OCI-LY1 (cell line): ENCODE data around the gene ABHD16A.

Experiments used
- H2AFZ ChIP-seq: fragments of 200-600 bp; sonication (generic), shearing (Covaris generic); 2 replicates; pipeline ENCODE4 v1.6.0; 2014; ENCODE audit warnings: antibody characterized with exemption, mild to moderate bottlenecking, low read length
- H3F3A ChIP-seq: fragments of 200-600 bp; sonication (generic), shearing (Covaris generic); 2 replicates; pipeline ENCODE4 v1.6.0; 2014; ENCODE audit warnings: mild to moderate bottlenecking, antibody characterized with exemption, low read length, moderate library complexity; ENCODE audit not compliant: insufficient read depth
- H3K27ac ChIP-seq: fragments of 200-600 bp; sonication (generic); 2 replicates; pipeline ENCODE4 v1.5.1; 2014; ENCODE audit warnings: low read length, mixed run types, mild to moderate bottlenecking, low read depth; ENCODE audit not compliant: poor library complexity, severe bottlenecking
- H3K27me3 ChIP-seq: fragments of 200-600 bp; sonication (generic); 2 replicates; pipeline ENCODE4 v1.6.0; 2014; ENCODE audit warnings: antibody characterized with exemption, mild to moderate bottlenecking, low read length, moderate library complexity; ENCODE audit not compliant: insufficient read depth
- H3K36me3 ChIP-seq: fragments of 200-600 bp; sonication (generic); 2 replicates; pipeline ENCODE4 v1.6.1; 2014; ENCODE audit warnings: mild to moderate bottlenecking, antibody characterized with exemption, low read length, moderate library complexity, mixed read lengths; ENCODE audit not compliant: insufficient read depth
- H3K4me1 ChIP-seq: fragments of 200-600 bp; sonication (generic); 2 replicates; pipeline ENCODE4 v1.5.1; 2014; ENCODE audit warnings: mild to moderate bottlenecking, low read length, moderate library complexity; ENCODE audit not compliant: insufficient read depth, severe bottlenecking
- H3K4me2 ChIP-seq: fragments of 200-600 bp; sonication (generic), shearing (Covaris generic); 2 replicates; pipeline ENCODE4 v1.6.1; 2014; ENCODE audit warnings: low read length
- H3K4me3 ChIP-seq: fragments of 200-600 bp; sonication (generic); 2 replicates; pipeline ENCODE4 v1.5.1; 2014; ENCODE audit warnings: low read length, low read depth, mild to moderate bottlenecking, mixed read lengths; ENCODE audit not compliant: poor library complexity, severe bottlenecking
- H3K79me2 ChIP-seq: fragments of 200-600 bp; shearing (Covaris generic); 2 replicates; pipeline ENCODE4 v1.6.1; 2016; ENCODE audit warnings: mixed run types, low read length, mixed read lengths; ENCODE audit not compliant: insufficient read depth
- H3K9ac ChIP-seq: fragments of 200-600 bp; sonication (generic), shearing (Covaris generic); 2 replicates; pipeline ENCODE4 v1.6.1; 2014; ENCODE audit warnings: mild to moderate bottlenecking, low read length, mixed read lengths
- H3K9me2 ChIP-seq: fragments of 200-600 bp; sonication (generic), shearing (Covaris generic); 2 replicates; pipeline ENCODE4 v1.6.1; 2014; ENCODE audit warnings: low read depth, mild to moderate bottlenecking, low read length, mixed read lengths
- H3K9me3 ChIP-seq: fragments of 200-600 bp; shearing (Covaris generic); 2 replicates; pipeline ENCODE4 v1.6.1; 2014; ENCODE audit warnings: low read length, mixed read lengths
- H4K20me1 ChIP-seq: fragments of 200-600 bp; sonication (generic), shearing (Covaris generic); 2 replicates; pipeline ENCODE4 v1.6.0; 2016; ENCODE audit warnings: mild to moderate bottlenecking, low read length; ENCODE audit not compliant: insufficient read depth
- CTCF ChIP-seq: fragments of 200-600 bp; sonication (generic), shearing (Covaris generic); IDR thresholded peaks from 2 replicates; pipeline ENCODE4 v1.5.1; 2017; ENCODE audit warnings: mild to moderate bottlenecking, antibody characterized with exemption, low read length, moderate library complexity, mixed read lengths
- EZH2 ChIP-seq: fragments of 200-600 bp; sonication (generic), shearing (Covaris generic); IDR thresholded peaks from 2 replicates; pipeline ENCODE4 v1.8.0; 2017; ENCODE audit warnings: borderline replicate concordance, mixed run types, mild to moderate bottlenecking, antibody characterized with exemption, low read length, moderate library complexity, mixed read lengths

The ABHD16A gene

GRCh38 chr6:31737991-31738979 is 35.2 kb upstream of the ABHD16A start:
- H3K9me2 ChIP-seq, result no peaks in the 10 kb centered on the region
- peak overlapping the region; percentile 79 for H3K4me2 ChIP-seq
- H3K9ac ChIP-seq, result peak overlapping the region; percentile 87
- no peaks in the 10 kb centered on the region for H3K9me3 ChIP-seq
- peak overlapping the region; percentile 94 for H3K27ac ChIP-seq
- H3K36me3 ChIP-seq, result peaks cover 34% of the 10 kb centered on the region
- no peaks in the 10 kb centered on the region for H3K27me3 ChIP-seq
- H3K4me3 ChIP-seq, result peak overlapping the region; percentile 68
- H3F3A ChIP-seq, result 0 out of 2 replicates have a peak, but pooled peaks cover 3% of the 10 kb centered on the region
- TF ChIP-seq CTCF, result peak; percentile 35; the same call in 1 of the 2 replicates
- no peak for TF ChIP-seq EZH2
- peaks cover 55% of the 10 kb centered on the region for H3K4me1 ChIP-seq
- peaks cover 10% of the 10 kb centered on the region; the same call in 1 of the 2 replicates for H3K79me2 ChIP-seq
- no peaks in the 10 kb centered on the region for H4K20me1 ChIP-seq
- no peak overlapping the region for H2AFZ ChIP-seq

- Histone ChIP-seq H3K36me3 (peaks cover 31% of the 10 kb centered on the region), H3K27ac (peak overlapping the region; percentile 94), H2AFZ (no peak overlapping the region), H4K20me1 (no peaks in the 10 kb centered on the region), H3K4me2 (peak overlapping the region; percentile 79), H3K9ac (peak overlapping the region; percentile 87), H3K27me3 (no peaks in the 10 kb centered on the region), H3K9me3 (no peaks in the 10 kb centered on the region), H3K9me2 (no peaks in the 10 kb centered on the region), H3K4me3 (peak overlapping the region; percentile 68), H3K79me2 (peaks cover 10% of the 10 kb centered on the region; the same call in 1 of the 2 replicates), H3K4me1 (peaks cover 55% of the 10 kb centered on the region), H3F3A (0 out of 2 replicates have a peak, but pooled peaks cover 3% of the 10 kb centered on the region)
- TF ChIP-seq CTCF, result no peak
- no peak for TF ChIP-seq EZH2
Measured at GRCh38 chr6:31737315-31737990, 34.3 kb upstream of the ABHD16A start.

GRCh38 chr6:31736768-31737314 is 33.7 kb upstream of the ABHD16A start:
- Histone ChIP-seq H3K9me2 (no peaks in the 10 kb centered on the region), H3F3A (0 out of 2 replicates have a peak, but pooled peaks cover 3% of the 10 kb centered on the region), H3K4me3 (peak overlapping the region; percentile 82), H3K9ac (peak overlapping the region; percentile 87), H3K36me3 (peaks cover 31% of the 10 kb centered on the region), H4K20me1 (no peaks in the 10 kb centered on the region), H3K4me1 (peaks cover 55% of the 10 kb centered on the region), H3K27me3 (no peaks in the 10 kb centered on the region), H3K79me2 (peaks cover 10% of the 10 kb centered on the region; the same call in 1 of the 2 replicates), H3K27ac (peak overlapping the region; percentile 94), H2AFZ (no peak overlapping the region), H3K9me3 (no peaks in the 10 kb centered on the region), H3K4me2 (peak overlapping the region; percentile 79)
- no peak for TF ChIP-seq CTCF
- no peak for TF ChIP-seq EZH2
